ENCODE results near the gene ZNF750.

ZNF750 gene

GRCh38 chr17:82821554-82821953 is 18.3 kb downstream of the ZNF750 start:
- Mint-ChIP-seq H3K9me3 (ENCODE audit: low read depth) (peaks cover 6% of the 10 kb centered on the region), H3K4me1 (ENCODE audit: low read depth) (no peaks in the 10 kb centered on the region), H3K27me3 (no peaks in the 10 kb centered on the region), H3K36me3 (peaks cover 19% of the 10 kb centered on the region), H3K27ac (no peak overlapping the region), H3K4me3 (no peak overlapping the region)

- H3K9me3 Mint-ChIP-seq (ENCODE audit: low read depth): peaks cover 6% of the 10 kb centered on the region
- no peak overlapping the region for H3K27ac Mint-ChIP-seq
- peaks cover 3% of the 10 kb centered on the region for H3K4me1 Mint-ChIP-seq (ENCODE audit: low read depth)
- H3K4me3 Mint-ChIP-seq: no peak overlapping the region
- H3K27me3 Mint-ChIP-seq: no peaks in the 10 kb centered on the region
- peaks cover 24% of the 10 kb centered on the region for H3K36me3 Mint-ChIP-seq
Measured at GRCh38 chr17:82820278-82821251, 19.3 kb downstream of the ZNF750 start.

- peaks cover 6% of the 10 kb centered on the region for H3K9me3 Mint-ChIP-seq (ENCODE audit: low read depth)
- no peak overlapping the region for H3K27ac Mint-ChIP-seq
- no peak overlapping the region for H3K4me3 Mint-ChIP-seq
- peaks cover 28% of the 10 kb centered on the region for H3K36me3 Mint-ChIP-seq
- H3K27me3 Mint-ChIP-seq: no peaks in the 10 kb centered on the region
- peaks cover 11% of the 10 kb centered on the region for H3K4me1 Mint-ChIP-seq (ENCODE audit: low read depth)
Measured at GRCh38 chr17:82817947-82818346, 21.9 kb downstream of the ZNF750 start.

- Mint-ChIP-seq H3K27me3 (no peaks in the 10 kb centered on the region), H3K9me3 (ENCODE audit: low read depth) (peaks cover 6% of the 10 kb centered on the region), H3K36me3 (peaks cover 25% of the 10 kb centered on the region), H3K4me1 (ENCODE audit: low read depth) (peaks cover 11% of the 10 kb centered on the region), H3K27ac (no peak overlapping the region), H3K4me3 (no peak overlapping the region)
Measured at GRCh38 chr17:82816358-82816757, 23.5 kb downstream of the ZNF750 start.

GRCh38 chr17:82815790-82816305 is 24.0 kb downstream of the ZNF750 start:
- Mint-ChIP-seq H3K36me3 (peaks cover 23% of the 10 kb centered on the region), H3K4me3 (no peak overlapping the region), H3K9me3 (ENCODE audit: low read depth) (peaks cover 6% of the 10 kb centered on the region)

GRCh38 chr17:82815354-82815753 is 24.5 kb downstream of the ZNF750 start:
- peaks cover 11% of the 10 kb centered on the region for H3K4me1 Mint-ChIP-seq (ENCODE audit: low read depth)
- no peaks in the 10 kb centered on the region for H3K27me3 Mint-ChIP-seq
- H3K9me3 Mint-ChIP-seq (ENCODE audit: low read depth): peaks cover 3% of the 10 kb centered on the region
- H3K27ac Mint-ChIP-seq: no peak overlapping the region
- H3K4me3 Mint-ChIP-seq: no peak overlapping the region
- H3K36me3 Mint-ChIP-seq: peaks cover 19% of the 10 kb centered on the region

More at GRCh38 chr17:82815790-82816305, 24.0 kb downstream of the ZNF750 start:
- Mint-ChIP-seq H3K27me3 (no peaks in the 10 kb centered on the region), H3K27ac (no peak overlapping the region), H3K4me1 (ENCODE audit: low read depth) (peaks cover 11% of the 10 kb centered on the region)

GRCh38 chr17:82814834-82815233 is 25.0 kb downstream of the ZNF750 start:
- Mint-ChIP-seq H3K36me3 (peaks cover 16% of the 10 kb centered on the region), H3K4me1 (ENCODE audit: low read depth) (peaks cover 11% of the 10 kb centered on the region), H3K27me3 (no peaks in the 10 kb centered on the region), H3K27ac (no peak overlapping the region), H3K9me3 (ENCODE audit: low read depth) (no peaks in the 10 kb centered on the region), H3K4me3 (no peak overlapping the region)

GRCh38 chr17:82813299-82814051 is 26.3 kb downstream of the ZNF750 start:
- H3K36me3 Mint-ChIP-seq: peaks cover 12% of the 10 kb centered on the region
- H3K4me3 Mint-ChIP-seq: no peak overlapping the region
- H3K27me3 Mint-ChIP-seq: no peaks in the 10 kb centered on the region
- H3K27ac Mint-ChIP-seq: no peak overlapping the region
- no peaks in the 10 kb centered on the region for H3K9me3 Mint-ChIP-seq (ENCODE audit: low read depth)
- peaks cover 11% of the 10 kb centered on the region for H3K4me1 Mint-ChIP-seq (ENCODE audit: low read depth)

GRCh38 chr17:82812601-82813000 is 27.2 kb downstream of the ZNF750 start:
- Mint-ChIP-seq H3K4me3 (no peak overlapping the region), H3K4me1 (ENCODE audit: low read depth) (peaks cover 11% of the 10 kb centered on the region), H3K27me3 (no peaks in the 10 kb centered on the region), H3K36me3 (peaks cover 9% of the 10 kb centered on the region), H3K27ac (no peak overlapping the region), H3K9me3 (ENCODE audit: low read depth) (no peaks in the 10 kb centered on the region)

- H3K4me3 Mint-ChIP-seq: no peak overlapping the region
- H3K4me1 Mint-ChIP-seq (ENCODE audit: low read depth): peaks cover 11% of the 10 kb centered on the region
- no peak overlapping the region for H3K27ac Mint-ChIP-seq
- no peaks in the 10 kb centered on the region for H3K9me3 Mint-ChIP-seq (ENCODE audit: low read depth)
- peaks cover 9% of the 10 kb centered on the region for H3K36me3 Mint-ChIP-seq
- no peaks in the 10 kb centered on the region for H3K27me3 Mint-ChIP-seq
Measured at GRCh38 chr17:82812058-82812457, 27.8 kb downstream of the ZNF750 start.

- peaks cover 11% of the 10 kb centered on the region for H3K4me1 Mint-ChIP-seq (ENCODE audit: low read depth)
- H3K36me3 Mint-ChIP-seq: peaks cover 6% of the 10 kb centered on the region
- H3K27ac Mint-ChIP-seq: no peak overlapping the region
- no peaks in the 10 kb centered on the region for H3K9me3 Mint-ChIP-seq (ENCODE audit: low read depth)
- H3K4me3 Mint-ChIP-seq: no peak overlapping the region
- no peaks in the 10 kb centered on the region for H3K27me3 Mint-ChIP-seq
Measured at GRCh38 chr17:82810644-82811430, 29.0 kb downstream of the ZNF750 start.

- H3K4me3 Mint-ChIP-seq: no peak overlapping the region
- peaks cover 2% of the 10 kb centered on the region for H3K4me1 Mint-ChIP-seq (ENCODE audit: low read depth)
- H3K9me3 Mint-ChIP-seq (ENCODE audit: low read depth): no peaks in the 10 kb centered on the region
- H3K36me3 Mint-ChIP-seq: peaks cover 3% of the 10 kb centered on the region
- H3K27me3 Mint-ChIP-seq: no peaks in the 10 kb centered on the region
- H3K27ac Mint-ChIP-seq: no peak overlapping the region
Measured at GRCh38 chr17:82808921-82809905, 30.6 kb downstream of the ZNF750 start.

GRCh38 chr17:82808006-82808405 is 31.8 kb downstream of the ZNF750 start:
- peaks cover 4% of the 10 kb centered on the region for H3K4me1 Mint-ChIP-seq (ENCODE audit: low read depth)
- H3K27me3 Mint-ChIP-seq: no peaks in the 10 kb centered on the region
- H3K4me3 Mint-ChIP-seq: no peak overlapping the region
- no peak overlapping the region for H3K27ac Mint-ChIP-seq
- no peaks in the 10 kb centered on the region for H3K9me3 Mint-ChIP-seq (ENCODE audit: low read depth)
- H3K36me3 Mint-ChIP-seq: no peaks in the 10 kb centered on the region

All from activated naive CD8-positive, alpha-beta T cell (primary cell).